H1 (cell line): ENCODE data around the gene SCG3. TPM values are rescaled to one million over a fixed set of nuclear protein-coding genes. Genes with fewer than 3 reads are reported as not detected.

ENCODE experiments used
- CTCF ChIA-PET: fragments of 300-600 bp; sonication (Branson Sonifier 250); formaldehyde crosslinking; loops from one replicate; lab custom pipeline; 2021; ENCODE audit not compliant: partially characterized antibody; lab: Charles Lee
- POLR2A ChIA-PET: fragments of 300-600 bp; sonication (Branson Sonifier 250); formaldehyde crosslinking; loops from one replicate; lab custom pipeline; 2021; ENCODE audit warnings: inconsistent platforms; ENCODE audit not compliant: partially characterized antibody; lab: Charles Lee
- DNase-seq, 2 experiments: peaks; one replicate each; pipeline versions ENCODE4 v3.0.0 to v3.0.0-alpha.2; 2010 to 2022; ENCODE audit warnings: low spot score in 2 of 2, low read depth in 1 of 2, mixed read lengths in 1 of 2
- FAIRE-seq: peaks from 2 replicates; lab custom pipeline; 2011; peaks lifted over from hg19 to GRCh38; lab: Jason Lieb, UNC
- H2AFZ ChIP-seq: 2 replicates; pipeline ENCODE4 v1.8.1; 2012; ENCODE audit warnings: low read length, inconsistent platforms
- H2AK5ac ChIP-seq: 2 replicates; pipeline ENCODE4 v1.6.1; 2013; ENCODE audit warnings: low read depth, low read length
- H2BK120ac ChIP-seq: replicated peaks from 2 replicates; pipeline ENCODE3; 2013; ENCODE audit warnings: low read depth, low read length, inconsistent platforms
- H2BK12ac ChIP-seq: 2 replicates; pipeline ENCODE4 v1.6.1; 2013; ENCODE audit warnings: low read depth, low read length
- H2BK15ac ChIP-seq: 2 replicates; pipeline ENCODE4 v1.6.1; 2013; ENCODE audit warnings: low read length
- H2BK20ac ChIP-seq: 2 replicates; pipeline ENCODE4 v1.6.1; 2013; ENCODE audit warnings: low read length
- H2BK5ac ChIP-seq: 2 replicates; pipeline ENCODE4 v1.6.1; 2013; ENCODE audit warnings: low read depth, low read length
- H3K14ac ChIP-seq: 2 replicates; pipeline ENCODE4 v1.6.1; 2013; ENCODE audit warnings: inconsistent platforms; ENCODE audit not compliant: insufficient read length
- H3K18ac ChIP-seq: 2 replicates; pipeline ENCODE4 v1.6.1; 2013; ENCODE audit warnings: low read length; ENCODE audit errors: extremely low read depth
- H3K23ac ChIP-seq: 2 replicates; pipeline ENCODE4 v1.6.1; 2013; ENCODE audit warnings: inconsistent platforms; ENCODE audit not compliant: insufficient read length
- H3K23me2 ChIP-seq: 2 replicates; pipeline ENCODE4 v1.6.1; 2013; ENCODE audit warnings: low read depth, low read length
- H3K27ac ChIP-seq: 2 replicates; pipeline ENCODE4 v1.6.1; 2011; ENCODE audit warnings: low read depth, low read length, inconsistent platforms
- H3K27me3 ChIP-seq, 4 experiments: replicated peaks in 1 of 4; 1 replicate in 1 of 4; 2 replicates in 3 of 4; pipeline versions ENCODE4 v1.6.1 to v1.8.1; 2011 to 2013; ENCODE audit warnings: low read length in 3 of 4, mild to moderate bottlenecking in 3 of 4, inconsistent platforms in 2 of 4, mixed read lengths in 2 of 4, moderate library complexity in 1 of 4; ENCODE audit not compliant: control insufficient read depth in 3 of 4, insufficient read depth in 3 of 4; ENCODE audit errors: extremely low read depth in 1 of 4
- H3K36me3 ChIP-seq, 4 experiments: 2 replicates each; pipeline versions ENCODE4 v1.6.1 to v1.8.1; 2011 to 2013; ENCODE audit warnings: mild to moderate bottlenecking in 4 of 4, low read length in 3 of 4, moderate library complexity in 2 of 4, control low read depth in 1 of 4, inconsistent platforms in 1 of 4; ENCODE audit not compliant: insufficient read depth in 4 of 4, control insufficient read depth in 2 of 4
- H3K4ac ChIP-seq: replicated peaks from 2 replicates; pipeline ENCODE3; 2013; ENCODE audit warnings: low read length, low read depth, mixed read lengths, inconsistent platforms; ENCODE audit not compliant: insufficient read length
- H3K4me1 ChIP-seq, 4 experiments: replicated peaks in 1 of 4; 1 replicate in 1 of 4; 2 replicates in 3 of 4; pipeline versions ENCODE4 v1.6.1 to v1.8.1; 2011 to 2013; ENCODE audit warnings: low read length in 3 of 4, inconsistent platforms in 2 of 4, mixed read lengths in 1 of 4; ENCODE audit not compliant: insufficient read depth in 4 of 4, control insufficient read depth in 3 of 4
- H3K4me2 ChIP-seq, 2 experiments: 2 replicates each; pipeline versions ENCODE4 v1.6.1 to v1.8.1; 2011 to 2013; ENCODE audit warnings: low read depth in 2 of 2, low read length in 2 of 2, control low read depth in 1 of 2, inconsistent platforms in 1 of 2, mild to moderate bottlenecking in 1 of 2; ENCODE audit not compliant: insufficient read depth in 1 of 2
- H3K4me3 ChIP-seq, 4 experiments: fragments of 200-600, 300-600 bp in 1 of 4; sonication (generic), shearing (Covaris generic), sonication (Bioruptor Twin) in 1 of 4; 2 replicates each; pipeline versions ENCODE4 v1.5.1 to v1.8.1; 2011 to 2016; ENCODE audit warnings: low read length in 4 of 4, low read depth in 3 of 4, control low read depth in 2 of 4, inconsistent platforms in 2 of 4, mild to moderate bottlenecking in 2 of 4, mixed read lengths in 1 of 4, moderate library complexity in 1 of 4; ENCODE audit not compliant: insufficient read depth in 2 of 4; ENCODE audit errors: extremely low read depth in 1 of 4
- H3K56ac ChIP-seq: replicated peaks from 2 replicates; pipeline ENCODE3; 2013; ENCODE audit warnings: low read depth, mild to moderate bottlenecking, mixed read lengths, low read length, inconsistent platforms; ENCODE audit not compliant: insufficient read length
- H3K79me1 ChIP-seq: 2 replicates; pipeline ENCODE4 v1.6.1; 2013; ENCODE audit warnings: low read depth, low read length, control low read depth
- H3K79me2 ChIP-seq, 2 experiments: 2 replicates each; pipeline versions ENCODE4 v1.6.1 to v1.8.1; 2012 to 2013; ENCODE audit warnings: low read length in 2 of 2, mild to moderate bottlenecking in 2 of 2, inconsistent platforms in 1 of 2; ENCODE audit not compliant: insufficient read depth in 2 of 2, control insufficient read depth in 1 of 2
- H3K9ac ChIP-seq, 4 experiments: replicated peaks in 1 of 4; 1 replicate in 1 of 4; 2 replicates in 3 of 4; pipeline versions ENCODE4 v1.6.1 to v1.8.1; 2011 to 2013; ENCODE audit warnings: low read depth in 3 of 4, low read length in 3 of 4, control low read depth in 2 of 4, mild to moderate bottlenecking in 2 of 4, moderate library complexity in 2 of 4, inconsistent platforms in 1 of 4; ENCODE audit errors: extremely low read depth in 1 of 4
- H3K9me3 ChIP-seq, 2 experiments: 2 replicates each; pipeline versions ENCODE4 v1.6.1 to v1.8.1; 2012 to 2013; ENCODE audit warnings: mild to moderate bottlenecking in 2 of 2, moderate library complexity in 2 of 2, control low read depth in 1 of 2, inconsistent platforms in 1 of 2, low read depth in 1 of 2, low read length in 1 of 2, mixed read lengths in 1 of 2; ENCODE audit not compliant: insufficient read depth in 2 of 2
- H4K20me1 ChIP-seq, 2 experiments: replicated peaks in 1 of 2; 2 replicates each; pipeline versions ENCODE3 to v1.8.1; 2011 to 2013; ENCODE audit warnings: inconsistent platforms in 2 of 2, low read length in 2 of 2, mild to moderate bottlenecking in 1 of 2; ENCODE audit not compliant: insufficient read depth in 2 of 2, control insufficient read depth in 1 of 2
- H4K5ac ChIP-seq: 2 replicates; pipeline ENCODE4 v1.6.1; 2013; ENCODE audit warnings: low read length, low read depth, mixed read lengths, inconsistent platforms; ENCODE audit not compliant: insufficient read length
- H4K8ac ChIP-seq: 2 replicates; pipeline ENCODE4 v1.8.0; 2013; ENCODE audit warnings: mild to moderate bottlenecking, moderate library complexity, low read length, inconsistent platforms; ENCODE audit not compliant: insufficient read depth; ENCODE audit errors: extremely low read depth
- H4K91ac ChIP-seq: replicated peaks from 2 replicates; pipeline ENCODE3; 2013; ENCODE audit warnings: low read length, mixed read lengths, inconsistent platforms; ENCODE audit not compliant: insufficient read length
- PHF8 ChIP-seq: fragments of 200-600 bp; sonication (generic); conservative IDR thresholded peaks from 2 replicates; pipeline ENCODE4 v1.7.1; 2012; ENCODE audit warnings: low read depth, mild to moderate bottlenecking, inconsistent platforms, low read length, moderate library complexity
- RXRA ChIP-seq: IDR thresholded peaks from 2 replicates; pipeline ENCODE4 v1.6.1; 2011; ENCODE audit warnings: low read depth, mild to moderate bottlenecking, low read length, moderate library complexity; ENCODE audit not compliant: insufficient read depth
- WGBS, 2 experiments: shearing (Covaris generic) in 1 of 2; methylation state at CpG; one replicate each; pipeline versions ENCODE4 v1.1.6 to v1.1.7; 2013 to 2015; ENCODE audit warnings: low lambda C conversion rate in 2 of 2, mixed read lengths in 2 of 2, inconsistent platforms in 1 of 2, low coverage in 1 of 2, missing lambda C conversion rate in 1 of 2; ENCODE audit not compliant: insufficient replicate concordance in 2 of 2, insufficient coverage in 1 of 2, insufficient read length in 1 of 2; ENCODE audit errors: extremely low coverage in 1 of 2, missing lambda C conversion rate in 1 of 2; 5-methylcytosine and 5-hydroxymethylcytosine counted together
- polyA plus RNA-seq, 7 experiments: library from polyadenylated mRNA; depleted of rRNA in 3 of 7; stranded (reverse) in 5 of 7; unstranded in 2 of 7; fragments of >200 nt in 5 of 7; fragments of 200-250 nt in 2 of 7; gene quantifications; 1 replicate in 5 of 7; 2 replicates in 1 of 7; 4 replicates in 1 of 7; pipeline versions ENCODE4 v1.2.1 to v1.2.3, GENCODE V29; 2011 to 2013; ENCODE audit warnings: missing spikeins in 2 of 7, mixed read lengths in 2 of 7
- total RNA-seq: library from RNA; stranded (reverse); fragmentation: NEBNext Ultra II Directional; extraction: Animal tissue kit (Norgen Biotek cat#: 25700); gene quantifications from 2 replicates; pipeline ENCODE4 v1.2.1, GENCODE V29; 2021

SCG3 gene
- total and polyA plus RNA-seq, 2 of the 8 experiments (the other 6 are each of a cell fraction or from before 2014, with no cell fraction given): 5.2 to 45.9 TPM

- H2BK15ac ChIP-seq: no peak overlapping the region
- H3K4me2 ChIP-seq: no peak overlapping the region
- no peak overlapping the region for H3K9ac ChIP-seq
- H3K23ac ChIP-seq: no peak overlapping the region
- H3K27me3 ChIP-seq: no peaks in the 10 kb centered on the region
- no peaks in the 10 kb centered on the region for H3K36me3 ChIP-seq
- no peaks in the 10 kb centered on the region for H3K79me2 ChIP-seq
- no peak overlapping the region for H2BK5ac ChIP-seq
- FAIRE-seq: no peak
- 61% methylated on average over 1 of the region's 1 CpG; no CpG with 5 or more reads in 1 of the 2 experiments for WGBS, 2 experiments
- H3K14ac ChIP-seq: no peak overlapping the region
- no peaks in the 10 kb centered on the region for H4K20me1 ChIP-seq
- ChIA-PET POLR2A (interaction anchor here (0.8 kb wide), 1 partner anchor 61 kb away, joined by 3 read pairs; no protein-coding TSS in a partner anchor), CTCF (interaction anchor here (1.2 to 2.8 kb wide), 2 partner anchors 25 to 101 kb away, joined by 4 to 13 read pairs; no protein-coding TSS in a partner anchor)
- H3K4me3 ChIP-seq: no peak overlapping the region
- no peak overlapping the region for H4K91ac ChIP-seq
- no peak overlapping the region for H2AFZ ChIP-seq
- H4K5ac ChIP-seq: no peak overlapping the region
- H3K18ac ChIP-seq: no peak overlapping the region
- no peak for TF ChIP-seq PHF8
- peak; percentile 85; the same call in 1 of the 2 replicates for TF ChIP-seq RXRA
- no peak overlapping the region for H3K4ac ChIP-seq
- H3K56ac ChIP-seq: no peak overlapping the region
- peaks cover 0 to 3% (median 0%) of the 10 kb centered on the region in 4 experiments; a peak in 1 of 7 replicates for H3K4me1 ChIP-seq
- H2BK120ac ChIP-seq: no peak overlapping the region
- no peaks in the 10 kb centered on the region for H3K79me1 ChIP-seq
- H2BK12ac ChIP-seq: no peak overlapping the region
- H2AK5ac ChIP-seq: no peak overlapping the region
- H3K9me3 ChIP-seq: no peaks in the 10 kb centered on the region
- no peak overlapping the region for H3K27ac ChIP-seq
- no peak overlapping the region for H2BK20ac ChIP-seq
- H4K8ac ChIP-seq: no peak overlapping the region
- no peaks in the 10 kb centered on the region for H3K23me2 ChIP-seq
- no peak for DNase-seq
These were observed 6.1 kb upstream of the SCG3 start for GRCh38 chr15:51675234-51675633.
